GM21367 (cell line): ENCODE measurements around the gene SPATA24.
"Not testable (repeated sequence)": the region's sequence is repeated elsewhere in the genome, so short reads cannot be mapped to it uniquely, and the experiment has no call there.

Experiments used
- ATAC-seq: cut with Tn5 transposase; IDR thresholded peaks from one replicate; pipeline ENCODE4 v1.9.1; 2021; ENCODE audit not compliant: unreplicated experiment

SPATA24 gene

DNA sequence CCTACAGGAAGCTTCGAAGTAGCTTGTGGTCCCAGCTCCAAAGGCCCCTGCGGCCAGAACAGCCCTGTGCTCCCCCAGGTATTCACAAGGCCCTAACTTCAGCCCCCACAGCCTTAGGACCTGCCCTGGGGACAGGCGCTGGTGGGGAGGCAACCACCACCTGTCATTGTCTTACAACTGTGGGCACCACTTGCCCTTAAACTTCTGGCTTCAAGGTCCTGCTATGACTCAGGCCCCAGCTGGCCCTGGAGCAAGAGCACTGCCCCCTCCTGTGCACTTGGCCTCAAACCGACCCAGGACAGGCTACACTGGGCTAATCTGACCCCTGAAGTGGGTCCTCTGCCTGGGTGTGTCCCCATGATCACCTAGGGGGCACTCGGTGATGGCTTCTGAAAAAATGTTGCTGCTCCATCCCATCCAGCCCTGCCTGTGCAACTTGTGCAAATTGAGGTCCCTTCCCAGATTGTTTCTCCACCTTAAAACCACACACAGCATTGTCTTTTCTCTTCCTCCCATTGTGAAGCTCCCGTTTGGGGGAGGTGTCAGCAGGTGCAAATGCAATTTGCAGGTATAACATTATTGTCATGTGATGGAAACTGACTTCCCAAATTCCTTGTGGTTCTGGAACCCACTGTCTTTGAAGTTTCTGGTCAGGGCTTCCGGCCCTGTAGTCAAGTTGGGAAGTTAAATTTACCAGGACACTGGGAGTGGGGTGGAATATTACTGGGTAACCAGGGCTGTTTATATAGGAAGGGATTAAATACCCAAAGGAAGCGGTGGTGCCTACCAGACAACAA lies 7.8 kb downstream of the SPATA24 start:
- no peak for ATAC-seq

- ATAC-seq, result no peak
These were observed 9.0 kb downstream of the SPATA24 start, which contains the start of gene PROB1 for GRCh38 chr5:139394654-139395566. TSS of gene PROB1 (minus strand) at chr5:139395104. CDS start at chr5:139395081, 23 bp downstream.

DNA sequence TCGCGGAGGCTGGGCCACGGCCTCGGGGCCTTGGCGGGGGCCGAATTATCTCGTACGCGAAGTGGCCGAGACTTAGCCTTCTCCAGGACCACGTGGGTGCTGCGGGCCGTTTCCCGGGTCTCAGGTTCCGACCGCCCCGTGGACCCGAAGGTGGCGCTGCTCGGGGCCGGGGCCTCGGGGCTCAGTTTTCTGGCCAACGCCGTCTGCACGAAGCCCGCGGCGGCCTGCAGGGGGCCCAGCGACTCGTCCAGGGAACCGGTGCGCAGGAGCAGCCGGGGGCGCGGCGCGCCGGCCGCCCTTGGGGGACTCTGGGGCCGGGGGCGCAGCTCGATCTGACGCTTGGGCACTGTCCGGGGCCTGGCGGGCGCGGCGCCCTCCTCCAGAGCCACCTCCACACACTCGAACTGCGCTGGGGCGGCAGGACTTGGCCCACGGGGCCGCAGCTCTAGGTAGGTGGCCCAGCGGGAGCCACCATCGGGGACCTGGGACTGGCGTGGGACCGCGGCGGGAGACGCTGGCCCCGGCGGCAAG lies 9.7 kb downstream of the SPATA24 start:
- no peak for ATAC-seq

DNA sequence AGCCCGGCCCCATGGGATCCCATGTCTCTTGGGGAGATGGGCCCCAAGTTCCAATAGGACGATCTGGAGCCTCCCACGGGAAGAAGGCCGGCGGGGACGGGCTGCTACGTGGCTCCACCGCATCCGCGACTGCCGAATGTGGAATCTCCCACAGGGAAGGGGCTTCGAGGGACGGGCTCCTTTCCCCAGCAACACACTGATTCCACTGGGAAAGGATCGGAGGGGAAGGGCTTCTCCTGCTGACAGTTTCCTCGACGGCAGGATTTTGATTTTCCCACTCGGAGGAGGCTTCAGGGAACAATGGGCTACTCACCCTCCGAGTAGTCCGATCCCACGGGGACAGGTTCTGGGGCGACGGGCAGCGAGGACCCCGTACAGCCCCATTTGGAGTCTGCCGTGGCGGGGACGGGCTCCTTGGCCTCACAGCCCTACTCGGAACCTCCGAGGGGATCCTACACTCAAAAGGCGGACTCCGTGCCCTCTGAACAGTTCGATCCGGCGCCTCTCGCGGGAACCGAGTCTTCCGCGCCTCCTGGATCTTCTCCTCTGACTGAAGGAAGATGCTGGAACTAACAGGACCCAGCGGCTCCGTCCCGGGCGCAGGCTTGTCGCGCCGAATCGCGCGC lies 10.3 kb downstream of the SPATA24 start:
- no peak for ATAC-seq

GRCh38 chr5:139392678-139393496 lies 11.0 kb downstream of the SPATA24 start:
- ATAC-seq, result peak; percentile 31

- ATAC-seq, result peak; percentile 2
These were observed 11.6 kb downstream of the SPATA24 start for GRCh38 chr5:139392324-139392677.

DNA sequence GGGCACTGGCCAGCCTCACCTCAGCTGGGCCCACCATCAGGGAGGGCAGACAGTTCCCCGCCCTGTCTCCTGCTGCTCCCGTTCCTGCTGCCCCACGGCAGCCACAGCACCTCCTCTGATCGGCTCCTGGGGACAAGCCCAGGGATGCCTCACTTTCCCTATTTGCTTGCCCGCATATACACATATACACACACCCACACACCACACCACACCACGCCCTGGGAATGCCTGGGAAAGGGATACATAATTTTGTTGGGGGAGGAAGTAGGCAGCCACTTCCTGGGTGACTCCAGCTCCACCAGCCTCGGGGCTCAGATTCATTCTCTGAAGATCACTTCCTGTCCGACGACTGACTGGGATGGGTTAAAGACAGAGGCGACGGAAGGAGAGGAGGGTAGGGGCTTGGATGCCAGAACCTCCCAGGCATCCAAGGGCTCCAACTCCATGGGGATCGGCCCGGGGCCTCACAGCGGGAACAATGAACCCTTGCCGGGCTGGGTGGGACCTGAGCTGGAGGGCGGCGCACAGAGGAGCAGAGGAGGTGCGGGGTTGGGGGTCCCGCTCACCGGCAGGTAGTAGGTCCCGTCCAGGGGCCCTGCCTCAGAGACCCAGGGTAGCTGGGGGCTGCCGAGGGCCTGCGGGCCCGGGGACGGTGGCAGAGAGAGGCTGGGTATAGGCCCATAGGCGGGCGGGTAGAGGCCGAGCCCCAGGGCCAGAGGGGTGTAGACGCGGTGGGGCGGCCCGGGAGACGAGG lies 12.1 kb downstream of the SPATA24 start:
- no peak for ATAC-seq

DNA sequence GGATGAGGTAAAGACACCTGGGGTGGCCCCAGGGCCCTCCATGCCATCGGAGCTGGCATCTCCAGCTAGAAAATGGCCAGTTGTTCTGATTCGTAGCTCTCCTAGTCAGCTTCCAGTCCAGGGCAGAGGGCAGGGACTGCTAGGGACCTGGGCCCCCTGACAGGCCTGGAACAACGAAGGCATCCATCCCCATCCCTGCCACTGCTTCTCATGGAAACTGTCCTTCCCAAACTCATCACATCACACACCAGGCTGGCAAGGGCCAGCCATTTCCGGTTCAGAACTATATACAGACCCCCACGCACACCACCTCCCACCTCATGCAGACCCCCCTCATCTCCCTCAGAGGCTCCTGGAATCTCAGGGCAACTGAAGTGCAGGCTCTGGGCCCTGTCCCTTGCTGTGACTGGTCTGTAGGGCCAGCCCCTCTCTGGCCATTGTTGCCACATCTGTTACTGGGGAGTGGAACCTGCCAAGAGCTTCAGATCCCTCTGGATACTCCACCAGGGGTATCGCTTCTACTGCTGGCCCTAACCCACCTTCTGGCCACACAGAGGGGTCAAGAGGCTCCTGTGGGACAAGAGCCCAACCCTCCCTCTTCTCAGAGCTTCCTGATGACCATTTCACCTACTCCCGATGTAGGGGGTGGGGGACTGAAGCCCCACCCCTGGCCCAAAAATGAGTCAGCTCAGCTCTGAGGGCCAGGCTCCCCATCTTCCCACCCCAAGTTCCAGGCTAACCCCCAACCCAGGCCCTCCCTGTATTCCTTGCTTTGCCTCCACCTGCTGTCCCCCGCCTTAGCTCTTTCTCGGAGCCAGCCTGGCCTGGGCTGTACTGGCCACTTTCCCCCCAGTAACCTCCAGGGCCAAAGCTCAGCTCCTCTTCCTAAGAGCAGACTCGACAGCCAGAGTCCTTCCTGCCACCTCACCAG lies 13.0 kb downstream of the SPATA24 start:
- no peak for ATAC-seq

DNA sequence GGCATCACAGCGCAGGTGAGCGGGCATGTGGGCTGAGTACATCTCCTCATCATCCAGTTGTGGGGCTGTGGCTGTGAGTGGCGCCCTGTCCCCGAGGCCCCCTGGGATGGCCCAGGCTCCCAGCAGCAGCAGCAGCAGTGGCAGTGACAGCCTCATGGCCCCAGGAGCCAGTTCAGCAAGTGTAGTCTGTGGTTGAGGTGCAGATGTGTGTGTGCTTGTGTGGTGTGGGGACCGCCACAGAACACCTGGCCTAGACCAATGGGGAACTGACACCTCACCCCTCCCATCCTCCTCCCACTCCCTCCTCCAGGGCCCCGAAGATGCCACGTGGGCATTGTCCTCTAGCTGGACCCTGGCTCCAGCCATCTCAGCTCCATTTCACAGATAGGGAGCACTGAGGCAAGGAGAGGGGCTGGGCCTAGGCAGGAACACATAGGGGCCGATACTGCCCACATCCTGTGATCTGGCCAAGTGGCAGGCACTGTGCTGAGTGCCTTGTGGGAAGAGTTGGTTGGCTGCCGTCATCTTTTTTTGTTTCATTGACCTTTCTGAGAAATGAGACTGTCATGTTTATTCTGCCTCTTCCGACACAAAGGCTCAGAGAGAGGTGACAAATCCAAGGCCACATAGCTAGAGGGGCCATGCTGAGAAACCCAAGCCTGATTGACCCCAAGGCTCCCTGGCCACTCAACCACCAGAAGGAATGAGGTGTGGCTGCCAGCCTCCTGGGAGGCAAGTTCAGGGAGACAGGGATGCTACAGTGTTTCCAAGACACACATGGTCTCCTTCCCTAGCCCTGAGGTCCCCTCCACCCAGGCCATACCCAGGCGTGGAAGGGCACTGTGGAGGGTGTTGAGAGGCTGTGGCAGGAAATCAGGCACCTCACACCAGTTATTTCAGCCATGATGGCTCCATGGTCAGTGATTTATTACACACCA lies 13.9 kb downstream of the SPATA24 start, which contains the start of gene MZB1:
TSS of gene MZB1 (minus strand) at position 213 of the 938 bp plus-strand sequence. CDS start at position 156, 57 bp downstream.
- ATAC-seq, result peak; percentile 37

GRCh38 chr5:139388198-139388821 lies 15.6 kb downstream of the SPATA24 start:
- ATAC-seq, result no peak

- ATAC-seq, result no peak
These were observed 16.2 kb downstream of the SPATA24 start for GRCh38 chr5:139387611-139388197.

DNA sequence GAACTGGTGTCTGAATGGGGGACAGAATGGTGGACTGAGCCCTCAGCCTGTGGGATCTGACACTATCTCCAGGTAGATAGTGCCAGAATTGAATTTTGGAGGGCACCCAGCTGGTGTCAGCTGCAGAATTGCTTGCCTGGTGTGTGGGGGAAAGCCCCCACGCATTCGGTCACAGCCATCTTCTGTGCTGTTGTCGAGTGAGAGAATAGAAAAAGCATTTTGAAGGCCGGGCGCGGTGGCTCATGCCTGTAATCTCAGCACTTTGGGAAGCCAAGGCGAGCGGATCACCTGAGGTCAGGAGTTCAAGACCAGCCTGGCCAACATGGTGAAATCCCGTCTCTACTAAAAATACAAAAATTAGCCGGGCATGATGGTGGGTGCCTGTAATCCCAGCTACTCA lies 16.9 kb downstream of the SPATA24 start:
- ATAC-seq, result not testable (repeated sequence)

DNA sequence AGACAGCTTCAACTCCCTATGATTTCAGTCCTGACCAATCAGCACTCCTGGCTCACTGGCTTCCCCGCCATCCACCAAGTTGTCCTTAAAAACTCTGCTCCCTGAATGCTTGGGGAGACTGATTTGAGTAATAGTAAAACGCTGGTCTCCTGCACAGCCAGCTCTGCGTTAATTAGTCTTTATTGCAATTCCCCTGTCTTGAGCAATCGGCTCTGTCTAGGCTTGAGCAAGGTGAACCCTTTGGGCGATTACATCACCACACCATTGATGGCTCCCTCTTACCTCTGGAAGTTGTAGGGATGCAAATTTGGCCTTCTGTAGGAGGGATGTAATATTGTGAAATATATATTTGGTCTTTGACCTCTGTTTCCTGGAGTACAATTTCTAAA lies 17.8 kb downstream of the SPATA24 start:
- ATAC-seq, result no peak

DNA sequence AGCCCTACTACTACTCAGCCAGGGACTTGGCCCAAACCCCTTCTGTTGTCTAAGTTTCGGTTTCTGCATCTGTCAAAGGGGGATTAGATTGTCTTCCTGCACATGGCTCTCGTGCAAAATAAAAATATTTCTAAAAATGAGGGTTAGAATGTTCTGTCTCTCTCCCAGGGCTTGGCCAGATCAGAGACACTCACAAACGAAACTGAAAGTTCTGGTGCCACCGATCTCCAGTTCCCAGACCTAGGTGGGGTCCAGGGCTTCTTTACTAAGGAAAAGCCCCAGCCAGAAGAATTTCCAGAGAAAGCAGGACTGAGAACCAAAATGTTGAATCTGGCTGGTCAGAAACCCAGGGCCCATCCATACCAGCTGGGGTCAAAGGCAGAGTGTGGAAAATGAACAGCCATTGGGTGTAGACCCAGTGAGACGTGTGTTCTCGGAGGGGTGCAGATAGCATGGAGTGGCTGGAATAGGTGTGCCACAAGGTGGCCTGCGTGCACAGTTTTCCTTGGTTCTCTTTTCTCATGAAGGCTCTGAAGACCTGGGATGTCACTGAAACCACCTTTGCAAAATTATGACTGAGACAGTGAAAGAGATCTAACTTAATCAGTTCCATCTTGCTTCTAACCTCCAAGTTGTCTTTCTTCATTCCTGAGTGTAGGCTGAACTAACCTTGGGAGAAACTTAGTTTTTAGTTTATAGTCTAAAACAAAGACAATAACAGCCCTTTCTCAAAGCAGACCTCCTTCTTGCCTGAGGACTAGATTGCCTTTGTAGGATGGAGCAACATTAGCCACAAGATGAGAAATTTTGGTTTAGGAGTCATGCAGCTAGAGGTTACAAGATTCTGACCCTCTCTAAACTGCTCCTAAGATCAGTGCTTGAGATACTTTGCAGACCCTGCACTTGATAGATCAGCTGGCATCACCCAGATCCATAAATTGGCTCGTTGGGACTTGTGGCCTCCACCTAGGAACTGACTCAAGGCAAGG lies 18.5 kb downstream of the SPATA24 start:
- no peak for ATAC-seq

DNA sequence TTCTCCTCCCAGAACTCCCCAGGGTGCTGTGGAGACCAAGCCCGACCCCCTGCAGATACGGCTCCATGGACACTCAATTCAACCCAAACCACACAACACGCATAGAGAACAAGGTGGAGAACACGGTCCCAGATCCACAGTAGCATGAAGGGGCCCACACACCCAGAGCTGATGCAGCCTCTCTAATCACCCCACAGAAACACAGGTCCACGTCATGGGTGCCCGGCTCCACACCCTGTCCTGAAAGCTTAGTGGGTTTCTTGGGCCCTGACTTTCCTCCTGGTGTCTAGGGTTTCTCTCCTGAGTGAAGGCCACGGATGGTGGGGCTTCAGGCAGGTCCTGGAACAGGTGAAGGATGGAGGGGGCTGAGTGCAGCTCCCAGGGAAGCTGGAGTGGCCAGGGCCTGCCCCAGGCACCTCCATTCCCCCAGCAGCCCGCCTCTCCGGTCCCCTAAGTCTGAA lies 19.3 kb downstream of the SPATA24 start:
- ATAC-seq, result no peak
